ENCODE measurements around the gene FAM3A. TPM values are rescaled to one million over a fixed set of nuclear protein-coding genes. Genes with fewer than 3 reads are reported as not detected.

Gene FAM3A
- total and polyA plus RNA-seq, 8 donors, result 27.1 to 45.3 (median 34.8) TPM

- no peaks in the 10 kb centered on the region for H3K27me3 ChIP-seq
- peaks cover 0 to 5% of the 10 kb centered on the region in 2 donors for H3K4me1 ChIP-seq
- peak overlapping the region; percentile 86 to 91 for H3K27ac ChIP-seq
- peak overlapping the region; percentile 48 to 59 for H3K4me3 ChIP-seq
- intact Hi-C loops (cut with DNase I), result no loop called here
- no peaks in the 10 kb centered on the region for H3K9me3 ChIP-seq
- peak; percentile 5 for ATAC-seq
- TF ChIP-seq, protein P1, sequence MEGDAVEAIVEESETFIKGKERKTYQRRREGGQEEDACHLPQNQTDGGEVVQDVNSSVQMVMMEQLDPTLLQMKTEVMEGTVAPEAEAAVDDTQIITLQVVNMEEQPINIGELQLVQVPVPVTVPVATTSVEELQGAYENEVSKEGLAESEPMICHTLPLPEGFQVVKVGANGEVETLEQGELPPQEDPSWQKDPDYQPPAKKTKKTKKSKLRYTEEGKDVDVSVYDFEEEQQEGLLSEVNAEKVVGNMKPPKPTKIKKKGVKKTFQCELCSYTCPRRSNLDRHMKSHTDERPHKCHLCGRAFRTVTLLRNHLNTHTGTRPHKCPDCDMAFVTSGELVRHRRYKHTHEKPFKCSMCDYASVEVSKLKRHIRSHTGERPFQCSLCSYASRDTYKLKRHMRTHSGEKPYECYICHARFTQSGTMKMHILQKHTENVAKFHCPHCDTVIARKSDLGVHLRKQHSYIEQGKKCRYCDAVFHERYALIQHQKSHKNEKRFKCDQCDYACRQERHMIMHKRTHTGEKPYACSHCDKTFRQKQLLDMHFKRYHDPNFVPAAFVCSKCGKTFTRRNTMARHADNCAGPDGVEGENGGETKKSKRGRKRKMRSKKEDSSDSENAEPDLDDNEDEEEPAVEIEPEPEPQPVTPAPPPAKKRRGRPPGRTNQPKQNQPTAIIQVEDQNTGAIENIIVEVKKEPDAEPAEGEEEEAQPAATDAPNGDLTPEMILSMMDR (IDR thresholded peaks at IDR 0.05), result no peak
- DNase-seq, result peak in 1 of 4 donors; percentile 43
- H3K36me3 ChIP-seq, result no peaks in the 10 kb centered on the region
Measured at GRCh38 chrX:154515090-154515965, 704 bp downstream of the FAM3A start.

- intact Hi-C loops (cut with DNase I), result no loop called here
- Histone ChIP-seq H3K36me3 (no peaks in the 10 kb centered on the region), H3K4me3 (no peak overlapping the region), H3K27me3 (no peaks in the 10 kb centered on the region), H3K4me1 (peaks cover 0 to 5% of the 10 kb centered on the region in 2 donors), H3K27ac (no peak overlapping the region), H3K9me3 (no peaks in the 10 kb centered on the region)
- DNase-seq (no peak), ATAC-seq (no peak)
- TF ChIP-seq, protein P1 (IDR thresholded peaks at IDR 0.05), result no peak
Measured at GRCh38 chrX:154513716-154514115, 2.3 kb downstream of the FAM3A start.

DNA sequence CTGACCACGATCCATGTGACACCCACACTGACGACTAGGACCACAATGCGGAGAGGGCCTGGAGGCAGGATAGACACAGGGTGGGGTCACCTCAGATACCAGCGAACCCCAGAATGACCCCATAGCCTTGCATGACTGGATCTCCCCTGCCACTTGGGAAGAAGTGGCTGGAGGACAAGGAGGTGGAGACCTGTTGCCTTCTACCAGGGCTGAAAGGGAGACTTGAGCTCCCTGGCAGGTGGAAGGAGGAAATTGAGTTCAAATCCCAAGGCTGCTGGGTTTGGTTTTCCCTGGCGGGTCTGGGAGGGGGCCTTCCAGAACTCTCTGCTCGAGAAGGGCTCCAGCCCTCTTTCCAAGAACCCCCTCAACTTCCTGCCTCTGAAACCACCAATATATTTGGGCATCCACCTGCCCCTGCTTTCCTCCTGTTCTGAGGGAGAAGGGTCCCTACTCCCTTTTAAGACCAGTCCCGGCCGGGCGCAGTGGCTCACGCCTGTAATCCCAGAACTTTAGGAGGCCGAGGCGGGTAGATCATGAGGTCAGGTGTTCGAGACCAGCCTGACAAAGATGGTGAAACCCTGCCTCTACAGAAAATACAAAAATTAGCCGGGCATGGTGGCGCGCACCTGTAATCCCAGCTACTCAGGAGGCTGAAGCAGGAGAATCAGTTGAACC lies 3.0 kb downstream of the FAM3A start:
- Histone ChIP-seq H3K4me3 (no peak overlapping the region), H3K9me3 (no peaks in the 10 kb centered on the region), H3K36me3 (peaks cover 0 to 2% of the 10 kb centered on the region in 2 donors), H3K4me1 (peaks cover 0 to 5% of the 10 kb centered on the region in 2 donors), H3K27me3 (no peaks in the 10 kb centered on the region), H3K27ac (no peak overlapping the region)
- intact Hi-C loops (cut with DNase I), result no loop called here
- DNase-seq (no peak), ATAC-seq (no peak)
- TF ChIP-seq, protein P1 (IDR thresholded peaks at IDR 0.05), result no peak

DNA sequence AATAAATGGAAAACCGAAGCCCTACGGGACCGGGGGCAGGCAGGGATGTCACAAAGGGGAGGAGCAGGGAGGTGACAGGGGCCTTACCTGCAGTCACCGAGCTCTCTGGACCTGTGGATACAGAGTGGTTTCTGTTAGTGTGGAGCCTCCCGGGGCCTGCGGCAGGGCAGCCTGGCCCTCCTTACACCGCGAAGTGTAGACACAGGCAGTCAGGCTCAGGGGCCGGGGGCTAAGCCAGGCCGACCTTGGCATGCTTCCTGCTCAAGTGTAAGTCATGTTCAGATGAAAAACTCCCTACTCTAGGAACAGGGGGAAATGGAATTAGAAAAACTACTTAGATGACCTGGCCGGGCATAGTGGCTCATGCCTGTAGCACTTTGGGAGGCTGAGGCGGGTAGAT lies 4.3 kb downstream of the FAM3A start:
- Histone ChIP-seq H3K36me3 (peaks cover 0 to 14% of the 10 kb centered on the region in 2 donors), H3K4me3 (no peak overlapping the region), H3K27me3 (no peaks in the 10 kb centered on the region), H3K9me3 (no peaks in the 10 kb centered on the region), H3K4me1 (peaks cover 0 to 5% of the 10 kb centered on the region in 2 donors), H3K27ac (no peak overlapping the region)
- no peak for ATAC-seq
- TF ChIP-seq, protein P1 (IDR thresholded peaks at IDR 0.05), result no peak
- no peak for DNase-seq
- intact Hi-C loops (cut with DNase I), result no loop called here

DNA sequence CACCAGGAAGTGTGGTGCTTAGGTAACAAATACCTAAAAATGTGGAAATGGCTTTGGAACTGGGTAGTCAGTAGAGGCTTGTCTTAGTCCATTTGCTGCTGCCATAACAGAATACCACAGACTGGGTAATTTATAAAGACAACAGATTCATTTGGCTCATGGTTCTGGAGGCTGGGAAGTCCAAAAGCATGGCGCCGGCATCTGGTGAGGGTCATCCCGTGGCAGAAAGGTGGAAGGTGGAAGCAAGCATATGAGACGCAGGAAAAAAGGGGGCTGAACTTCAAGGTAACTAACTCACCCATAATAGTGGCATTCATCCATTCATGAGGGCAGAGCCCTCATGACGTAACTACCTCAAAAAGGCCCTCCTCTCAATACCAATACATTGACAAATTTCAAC lies 6.6 kb downstream of the FAM3A start:
- TF ChIP-seq, protein P1 (IDR thresholded peaks at IDR 0.05), result no peak
- Histone ChIP-seq H3K9me3 (no peaks in the 10 kb centered on the region), H3K27ac (no peak overlapping the region), H3K36me3 (peaks cover 0 to 29% of the 10 kb centered on the region in 2 donors), H3K4me3 (no peak overlapping the region), H3K4me1 (no peaks in the 10 kb centered on the region), H3K27me3 (no peaks in the 10 kb centered on the region)
- ATAC-seq, result no peak
- intact Hi-C loops (cut with DNase I), result no loop called here
- no peak for DNase-seq
